Endometrial microvascular endothelial cells (primary cell): ENCODE measurements around the gene GRM5. TPM values are rescaled to one million over a fixed set of nuclear protein-coding genes. Genes with fewer than 3 reads are reported as not detected.
"Not testable (repeated sequence)": the region's sequence is repeated elsewhere in the genome, so short reads cannot be mapped to it uniquely, and the experiment has no call there.

Source experiments
- in situ Hi-C: cut with HindIII; loops from 2 replicates; pipeline ENCODE4 v1.10.0; 2017; ENCODE audit warnings: low sequenced_read_pairs, low pct_unique_long_range_greater_than_20kb; ENCODE audit errors: inconsistent ontology term
- total RNA-seq: library from RNA; depleted of rRNA; stranded (reverse); fragments of >200 nt; gene quantifications from one replicate; pipeline ENCODE4 v1.2.3, GENCODE V29; 2015; ENCODE audit errors: inconsistent ontology term

GRM5 gene
- total RNA-seq, 1 donor from 2014 or later: under 0.01 TPM

DNA sequence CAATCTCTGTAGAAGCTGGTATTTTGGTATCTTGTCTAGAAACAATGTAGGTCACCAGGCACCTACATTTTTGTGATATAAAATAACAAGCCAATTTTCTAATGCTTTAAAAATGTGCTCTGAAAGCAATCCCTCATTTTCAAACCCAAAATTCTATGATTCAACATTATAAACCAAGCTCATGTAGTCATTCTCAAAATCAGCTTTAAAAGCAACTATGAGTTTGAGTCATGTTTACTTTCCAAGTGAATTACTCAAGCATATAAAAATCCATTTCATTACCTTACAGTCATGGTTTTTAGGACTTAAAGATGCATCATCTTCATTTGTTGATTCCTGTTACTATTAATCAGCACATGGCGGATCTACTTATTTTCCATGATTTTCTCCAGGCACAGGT lies 216.4 kb downstream of the GRM5 start:
- in situ Hi-C loops: no loop called here

GRCh38 chr11:88846266-88846665 lies 219.5 kb downstream of the GRM5 start:
- in situ Hi-C loops: not testable (repeated sequence)

- in situ Hi-C loops: not testable (repeated sequence)
These were observed 220.8 kb downstream of the GRM5 start for GRCh38 chr11:88844941-88845340.

DNA sequence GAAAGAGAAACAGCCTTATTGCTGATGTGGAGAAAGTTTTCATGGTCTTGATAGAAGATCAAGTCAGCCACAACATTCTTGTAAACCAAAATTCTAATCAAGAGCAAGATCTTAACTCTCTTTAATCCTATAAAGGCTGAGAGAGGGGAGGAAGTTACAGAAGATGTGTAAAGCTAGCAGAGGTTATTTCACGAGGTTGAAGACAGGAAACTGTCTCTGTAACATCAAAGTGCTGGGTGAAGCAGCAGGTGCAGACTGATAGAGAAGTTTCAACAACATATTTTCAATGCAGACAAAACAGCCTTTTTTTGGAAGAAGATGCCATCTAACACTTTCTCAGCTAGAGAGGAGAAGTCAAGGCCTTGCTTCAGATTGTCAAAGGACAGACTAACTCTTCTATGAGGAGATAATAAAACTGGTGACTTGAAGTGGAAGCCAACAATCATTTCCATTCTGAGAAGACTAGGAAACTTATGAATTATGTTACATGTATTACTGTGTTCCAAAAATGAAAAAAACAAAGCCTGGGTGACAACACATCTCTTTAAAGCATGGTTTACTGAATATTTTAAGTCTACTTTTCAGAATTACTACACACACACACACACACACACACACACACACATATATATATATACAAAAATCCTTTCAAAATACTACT lies 221.9 kb downstream of the GRM5 start:
- in situ Hi-C loops: not testable (repeated sequence)

GRCh38 chr11:88838139-88838538 lies 227.6 kb downstream of the GRM5 start:
- in situ Hi-C loops: not testable (repeated sequence)

GRCh38 chr11:88835709-88836108 lies 230.1 kb downstream of the GRM5 start:
- in situ Hi-C loops: not testable (repeated sequence)

- in situ Hi-C loops: no loop called here
These were observed 234.4 kb downstream of the GRM5 start for GRCh38 chr11:88831303-88831890.

DNA sequence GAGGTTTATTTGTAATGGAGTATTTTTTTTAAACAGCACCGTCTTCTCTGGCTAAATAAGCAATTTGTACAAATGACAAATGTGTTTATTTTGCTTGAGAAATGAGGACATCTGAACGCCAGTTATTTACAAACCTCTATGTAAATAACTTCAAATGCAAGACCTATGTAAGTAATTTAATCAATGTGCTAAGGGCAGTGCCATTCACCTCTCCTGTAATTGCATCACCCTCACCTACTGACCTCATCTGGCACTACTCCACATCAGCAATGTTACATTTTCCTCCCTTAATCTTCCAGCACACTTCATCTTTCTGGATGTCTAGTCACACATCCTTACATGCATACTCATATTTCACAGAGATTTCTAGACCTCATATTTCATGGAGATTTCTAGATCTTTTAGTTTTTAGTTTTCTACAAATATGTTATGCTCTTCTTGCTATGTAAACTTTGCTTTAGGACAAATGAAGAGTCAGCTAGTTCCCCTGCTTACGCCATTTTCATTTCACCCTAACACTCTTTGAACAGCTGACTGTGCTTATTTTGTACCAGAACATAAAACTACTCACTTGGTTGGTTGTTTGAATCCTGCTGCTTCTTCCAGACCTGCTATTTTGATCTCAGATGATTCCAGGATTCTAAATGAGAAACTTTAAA lies 238.6 kb downstream of the GRM5 start:
- in situ Hi-C loops: no loop called here

GRCh38 chr11:88819616-88820015 lies 246.2 kb downstream of the GRM5 start:
- in situ Hi-C loops: no loop called here

DNA sequence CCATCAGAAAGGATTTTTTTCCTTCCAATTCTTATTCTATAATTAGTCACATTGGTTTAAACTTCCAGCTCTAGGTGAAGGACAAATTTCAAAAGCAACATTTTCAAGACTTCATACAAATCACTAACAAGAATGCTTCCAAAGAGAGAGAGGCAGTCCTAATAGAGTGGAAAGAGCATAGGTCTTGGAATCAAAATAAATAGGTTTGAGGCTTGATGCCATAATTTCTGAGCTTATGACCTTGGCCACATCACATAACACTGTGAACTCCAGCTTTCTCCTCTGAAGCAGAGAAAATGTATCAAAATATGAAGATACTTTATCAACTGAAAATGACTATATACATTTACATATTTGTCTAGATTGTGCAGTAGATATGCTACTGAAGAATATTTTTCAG lies 246.8 kb downstream of the GRM5 start:
- in situ Hi-C loops: no loop called here

DNA sequence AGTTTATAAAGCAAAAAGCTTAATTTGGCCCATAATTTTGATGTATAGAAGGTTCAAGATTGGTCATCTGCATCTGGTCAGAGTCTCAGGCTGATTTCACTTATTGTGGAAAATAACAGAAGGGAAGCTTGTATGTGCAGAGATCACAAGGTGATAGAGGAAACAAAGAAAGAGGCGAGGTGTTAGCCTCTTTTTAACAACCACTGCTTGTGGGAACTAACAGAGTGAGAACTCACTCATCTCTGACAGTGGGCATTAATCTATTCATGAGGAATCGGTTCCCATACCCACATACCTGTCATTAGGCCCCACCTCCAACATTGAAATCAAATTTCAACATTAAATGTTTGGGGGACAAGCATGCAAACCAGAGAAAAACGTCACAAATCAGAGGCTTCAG lies 250.3 kb downstream of the GRM5 start:
- in situ Hi-C loops: no loop called here

DNA sequence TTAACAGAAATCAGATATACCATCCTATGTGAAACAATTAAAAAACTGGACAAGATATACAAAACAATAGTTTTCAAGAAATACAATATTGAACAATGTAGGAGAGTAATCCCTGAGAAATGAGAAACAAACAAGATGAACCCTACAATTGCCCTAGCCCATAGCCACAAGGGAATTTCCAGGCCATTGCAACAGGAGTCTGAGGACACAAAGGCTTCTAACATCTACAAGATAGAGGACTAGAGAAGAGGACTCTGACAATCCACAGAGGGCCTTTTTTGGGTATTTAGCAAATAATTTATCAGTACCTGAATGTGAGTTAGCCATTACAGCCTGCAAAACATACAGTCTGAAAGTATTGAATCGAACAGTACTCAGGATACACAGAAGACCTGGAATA lies 251.7 kb downstream of the GRM5 start:
- in situ Hi-C loops: no loop called here

DNA sequence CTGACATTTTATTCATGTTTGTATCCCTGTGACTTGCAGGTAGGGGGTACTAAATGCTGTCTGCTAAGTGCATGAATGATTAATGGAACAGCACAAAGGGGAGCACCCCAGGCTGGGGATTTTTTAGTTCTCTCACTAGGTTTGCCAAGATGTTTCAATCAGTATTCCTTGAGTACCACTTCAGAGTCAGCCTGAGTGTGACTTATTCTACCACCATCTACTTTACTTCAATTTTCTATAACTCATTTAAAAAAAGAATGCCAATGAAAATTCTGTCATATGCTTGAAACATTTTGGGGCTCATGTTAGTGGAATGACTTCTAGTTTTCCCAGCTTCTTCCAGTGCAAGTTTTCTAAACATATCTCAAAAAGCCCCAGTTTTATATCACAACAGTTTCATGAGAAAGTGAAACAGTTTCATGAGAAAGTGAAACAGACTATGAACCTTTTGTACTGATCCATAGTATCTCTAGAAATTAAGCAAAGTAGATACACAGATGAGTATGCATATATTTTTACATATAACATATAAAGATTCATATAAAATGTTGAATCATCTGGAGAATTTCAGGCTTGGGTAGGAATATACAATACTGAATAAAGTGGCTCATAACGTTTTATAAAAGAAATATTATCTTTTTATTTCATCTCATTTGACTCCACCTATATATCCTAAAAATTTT lies 252.4 kb downstream of the GRM5 start:
- in situ Hi-C loops: no loop called here

- in situ Hi-C loops: no loop called here
These were observed 255.2 kb downstream of the GRM5 start for GRCh38 chr11:88810420-88811097.

GRCh38 chr11:88809126-88809525 lies 256.7 kb downstream of the GRM5 start:
- in situ Hi-C loops: no loop called here

GRCh38 chr11:88807349-88807748 lies 258.4 kb downstream of the GRM5 start:
- in situ Hi-C loops: no loop called here

GRCh38 chr11:88806410-88806809 lies 259.4 kb downstream of the GRM5 start:
- in situ Hi-C loops: no loop called here

- in situ Hi-C loops: no loop called here
These were observed 264.2 kb downstream of the GRM5 start for GRCh38 chr11:88801484-88802123.
